Activated naive CD4-positive, alpha-beta T cell treated with anti-CD3 and anti-CD28 coated beads, Interleukin-2, amount 50 U/mL, for 72 hours (primary cell): Measurements from ENCODE around the gene ANAPC1. TPM values are rescaled to one million over a fixed set of nuclear protein-coding genes. Genes with fewer than 3 reads are reported as not detected.
"Not testable (repeated sequence)": the region's sequence is repeated elsewhere in the genome, so short reads cannot be mapped to it uniquely, and the experiment has no call there.

Experiments used
- ATAC-seq, 2 donors: fragments of 150-1000 bp; cut with Tn5 transposase; 2 replicates each; pipeline ENCODE4 v1.10.0; 2021; ENCODE audit warnings: mild to moderate bottlenecking in 2 of 2, moderate library complexity in 2 of 2
- DNase-seq, 2 donors: peaks; one replicate each; pipeline ENCODE4 v3.0.0; 2021 to 2022; ENCODE audit warnings: low spot score in 2 of 2
- H3K27ac Mint-ChIP-seq, 2 donors: one replicate each; pipeline ENCODE4 v1.8.0; 2022; ENCODE audit warnings: mild to moderate bottlenecking in 2 of 2, mixed read lengths in 2 of 2
- H3K36me3 Mint-ChIP-seq, 2 donors: one replicate each; pipeline ENCODE4 v1.8.0; 2022; ENCODE audit warnings: mixed read lengths in 2 of 2
- H3K9me3 Mint-ChIP-seq, 2 donors: one replicate each; pipeline ENCODE4 v1.8.0; 2022; ENCODE audit warnings: mixed read lengths in 2 of 2
- total RNA-seq, 2 donors: library from RNA; stranded (reverse); gene quantifications; one replicate each; pipeline ENCODE4 v1.2.3, GENCODE V29; 2022

The ANAPC1 gene
- total RNA-seq, 2 donors from 2014 or later: 70.2 to 136 TPM

DNA sequence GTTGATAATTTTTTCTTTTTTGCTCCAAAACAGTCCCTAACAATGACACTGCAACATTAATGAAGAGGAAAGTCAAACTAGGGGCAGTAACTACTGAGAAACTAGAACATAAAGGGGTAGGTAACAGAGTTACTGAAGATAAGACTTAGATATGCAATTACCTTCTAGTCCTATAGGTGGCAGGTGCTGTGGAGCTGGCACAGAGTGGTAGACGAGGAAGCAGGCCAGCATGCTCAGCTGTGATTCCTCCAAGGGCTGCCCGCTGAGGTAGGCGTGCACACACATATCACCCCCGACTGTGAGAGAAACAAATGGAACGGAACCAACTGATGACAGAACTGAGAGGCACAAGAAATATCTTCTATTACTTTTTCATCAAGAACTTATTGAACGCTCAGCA, 111.8 kb downstream of the ANAPC1 start:
- ATAC-seq: peak; percentile 56 to 76
- H3K27ac Mint-ChIP-seq, DNase-seq, H3K36me3 Mint-ChIP-seq, H3K9me3 Mint-ChIP-seq: not testable (repeated sequence)

GRCh38 chr2:111770916-111771658, 112.9 kb downstream of the ANAPC1 start:
- H3K27ac Mint-ChIP-seq, ATAC-seq, H3K36me3 Mint-ChIP-seq, DNase-seq, H3K9me3 Mint-ChIP-seq: not testable (repeated sequence)

- ATAC-seq, DNase-seq, H3K9me3 Mint-ChIP-seq, H3K27ac Mint-ChIP-seq: not testable (repeated sequence)
- H3K36me3 Mint-ChIP-seq: peaks cover 10 to 15% of the 10 kb centered on the region in 2 donors
These were observed 115.5 kb downstream of the ANAPC1 start for GRCh38 chr2:111768266-111769190.

DNA sequence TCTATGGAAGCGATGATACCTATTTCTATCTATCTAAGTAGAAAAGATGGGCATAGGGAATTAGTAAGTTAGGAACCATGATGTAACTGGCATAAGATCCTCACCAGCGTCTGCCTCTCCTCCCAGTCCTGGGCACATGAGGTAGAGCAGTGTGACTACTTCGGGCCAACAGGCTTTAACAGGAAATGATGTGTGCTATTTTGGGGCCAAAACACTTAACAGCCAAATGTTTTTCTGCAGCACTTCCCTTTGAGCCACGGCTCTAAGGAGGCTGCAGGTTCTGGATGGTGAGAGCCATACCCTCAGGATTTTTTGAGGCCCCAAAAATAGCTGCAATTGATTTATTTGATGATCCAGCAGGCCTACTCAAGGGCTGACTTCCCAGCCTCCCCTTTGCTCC, 116.9 kb downstream of the ANAPC1 start:
- not testable (repeated sequence) for H3K27ac Mint-ChIP-seq, DNase-seq, ATAC-seq, H3K9me3 Mint-ChIP-seq
- H3K36me3 Mint-ChIP-seq: peaks cover 10 to 20% of the 10 kb centered on the region in 2 donors

DNA sequence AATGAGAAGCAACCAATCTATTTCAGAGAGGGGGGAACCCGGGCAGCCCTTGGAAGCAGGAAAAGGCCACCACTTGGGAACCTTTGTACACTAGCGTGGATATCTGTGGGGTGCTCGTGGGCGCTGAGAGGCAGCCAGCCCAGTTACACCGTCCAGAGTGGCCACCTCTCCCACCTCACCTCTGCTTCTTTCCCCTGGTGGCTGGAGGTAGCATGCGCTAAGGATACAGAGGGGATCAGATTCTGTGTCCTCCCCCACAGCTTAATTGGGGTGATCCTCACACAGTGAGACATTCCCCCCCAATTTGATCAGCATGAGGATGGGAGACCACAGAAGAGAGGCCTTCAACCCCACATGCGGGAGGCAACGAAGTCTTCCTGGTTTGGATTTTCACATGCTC, 117.7 kb downstream of the ANAPC1 start:
- H3K36me3 Mint-ChIP-seq: peaks cover 10 to 20% of the 10 kb centered on the region in 2 donors
- not testable (repeated sequence) for H3K27ac Mint-ChIP-seq, ATAC-seq, H3K9me3 Mint-ChIP-seq, DNase-seq

DNA sequence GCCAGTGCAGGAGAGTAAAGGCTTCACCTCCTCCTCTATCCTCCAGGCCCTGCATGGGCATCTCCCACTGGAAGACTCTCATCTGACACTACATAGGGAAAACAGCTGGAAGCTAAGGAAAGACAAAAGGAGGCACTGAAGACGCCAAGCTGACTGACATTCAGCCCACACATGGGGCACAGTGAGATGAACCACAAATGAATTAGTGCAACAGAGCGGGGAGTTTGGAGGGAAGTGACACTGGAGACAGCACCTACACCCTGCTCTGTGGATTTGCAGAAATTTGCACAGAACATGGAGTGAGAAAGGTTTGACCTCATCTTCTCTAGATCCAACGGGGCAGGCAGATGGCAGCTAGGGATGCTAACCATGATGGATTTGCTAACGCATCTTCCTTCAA, 119.8 kb downstream of the ANAPC1 start:
- not testable (repeated sequence) for DNase-seq, H3K9me3 Mint-ChIP-seq, ATAC-seq, H3K27ac Mint-ChIP-seq
- peaks cover 5 to 14% of the 10 kb centered on the region in 2 donors for H3K36me3 Mint-ChIP-seq

GRCh38 chr2:111760697-111761284, 123.2 kb downstream of the ANAPC1 start:
- H3K36me3 Mint-ChIP-seq, H3K27ac Mint-ChIP-seq, DNase-seq, ATAC-seq, H3K9me3 Mint-ChIP-seq: not testable (repeated sequence)

- H3K9me3 Mint-ChIP-seq, H3K27ac Mint-ChIP-seq, DNase-seq, H3K36me3 Mint-ChIP-seq, ATAC-seq: not testable (repeated sequence)
These were observed 131.5 kb downstream of the ANAPC1 start for GRCh38 chr2:111752533-111752932.

GRCh38 chr2:111750641-111751040, 133.4 kb downstream of the ANAPC1 start:
- H3K9me3 Mint-ChIP-seq, H3K27ac Mint-ChIP-seq: not testable (repeated sequence)

DNA sequence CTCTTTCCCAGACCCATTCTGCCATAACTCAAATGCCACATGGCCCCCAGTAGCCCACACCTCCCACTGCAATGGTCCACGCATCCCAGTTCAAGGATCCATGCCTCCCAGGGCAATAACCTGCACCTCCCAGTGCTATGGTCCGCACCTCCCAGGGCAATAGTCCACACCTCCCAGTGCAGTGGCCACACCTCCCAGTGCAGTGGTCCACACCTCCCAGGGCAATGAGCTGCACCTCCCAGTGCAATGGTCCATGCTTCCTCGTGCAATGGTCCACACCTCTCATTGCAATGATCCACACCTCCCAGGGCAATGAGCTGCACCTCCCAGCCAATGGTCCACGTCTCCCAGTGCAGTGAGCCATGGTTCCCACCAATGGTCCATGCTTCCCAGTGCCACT, 135.6 kb downstream of the ANAPC1 start:
- DNase-seq, H3K36me3 Mint-ChIP-seq, ATAC-seq, H3K27ac Mint-ChIP-seq, H3K9me3 Mint-ChIP-seq: not testable (repeated sequence)

More at GRCh38 chr2:111750641-111751040, 133.4 kb downstream of the ANAPC1 start:
- not testable (repeated sequence) for DNase-seq, H3K36me3 Mint-ChIP-seq, ATAC-seq

DNA sequence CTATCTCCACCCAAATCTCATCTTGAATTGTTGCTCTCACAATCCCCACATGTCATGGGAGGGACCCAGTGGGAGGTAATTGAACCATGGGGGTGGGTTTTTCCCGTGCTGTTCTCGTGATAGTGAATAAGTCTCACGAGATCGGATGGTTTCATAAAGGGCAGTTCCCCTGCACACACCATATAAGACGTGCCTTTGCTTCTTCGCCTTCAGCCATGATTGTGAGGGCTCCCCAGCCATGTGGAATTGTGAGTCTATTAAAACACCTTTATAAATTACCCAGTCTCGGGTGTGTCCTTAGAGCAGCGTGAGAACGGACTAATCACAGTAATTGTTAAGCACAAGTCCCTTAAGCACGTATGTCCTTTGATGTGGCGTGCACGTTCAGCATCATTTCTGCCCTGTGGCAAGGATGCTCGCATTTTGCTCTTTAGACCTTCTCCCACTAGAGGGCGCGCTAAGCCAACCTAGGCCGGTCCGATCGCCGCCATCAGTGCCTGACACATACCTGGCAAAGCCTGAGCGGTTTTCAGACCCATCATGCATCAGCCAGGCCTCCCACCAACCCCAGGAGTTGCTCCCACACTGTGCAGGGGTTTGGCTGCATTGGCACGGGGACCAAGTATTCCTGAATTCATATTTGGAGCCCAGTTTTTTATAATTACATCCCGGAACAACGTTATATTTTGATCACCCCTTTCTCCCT, 136.4 kb downstream of the ANAPC1 start:
- DNase-seq: peak; percentile 87 to 93
- H3K36me3 Mint-ChIP-seq, H3K27ac Mint-ChIP-seq, H3K9me3 Mint-ChIP-seq: not testable (repeated sequence)
- peak; percentile 95 to 98 for ATAC-seq

- not testable (repeated sequence) for H3K36me3 Mint-ChIP-seq, ATAC-seq, H3K27ac Mint-ChIP-seq, DNase-seq, H3K9me3 Mint-ChIP-seq
These were observed 139.2 kb downstream of the ANAPC1 start for GRCh38 chr2:111744751-111745150.

- H3K36me3 Mint-ChIP-seq, H3K27ac Mint-ChIP-seq, DNase-seq, ATAC-seq, H3K9me3 Mint-ChIP-seq: not testable (repeated sequence)
These were observed 142.5 kb downstream of the ANAPC1 start for GRCh38 chr2:111741517-111741916.

DNA sequence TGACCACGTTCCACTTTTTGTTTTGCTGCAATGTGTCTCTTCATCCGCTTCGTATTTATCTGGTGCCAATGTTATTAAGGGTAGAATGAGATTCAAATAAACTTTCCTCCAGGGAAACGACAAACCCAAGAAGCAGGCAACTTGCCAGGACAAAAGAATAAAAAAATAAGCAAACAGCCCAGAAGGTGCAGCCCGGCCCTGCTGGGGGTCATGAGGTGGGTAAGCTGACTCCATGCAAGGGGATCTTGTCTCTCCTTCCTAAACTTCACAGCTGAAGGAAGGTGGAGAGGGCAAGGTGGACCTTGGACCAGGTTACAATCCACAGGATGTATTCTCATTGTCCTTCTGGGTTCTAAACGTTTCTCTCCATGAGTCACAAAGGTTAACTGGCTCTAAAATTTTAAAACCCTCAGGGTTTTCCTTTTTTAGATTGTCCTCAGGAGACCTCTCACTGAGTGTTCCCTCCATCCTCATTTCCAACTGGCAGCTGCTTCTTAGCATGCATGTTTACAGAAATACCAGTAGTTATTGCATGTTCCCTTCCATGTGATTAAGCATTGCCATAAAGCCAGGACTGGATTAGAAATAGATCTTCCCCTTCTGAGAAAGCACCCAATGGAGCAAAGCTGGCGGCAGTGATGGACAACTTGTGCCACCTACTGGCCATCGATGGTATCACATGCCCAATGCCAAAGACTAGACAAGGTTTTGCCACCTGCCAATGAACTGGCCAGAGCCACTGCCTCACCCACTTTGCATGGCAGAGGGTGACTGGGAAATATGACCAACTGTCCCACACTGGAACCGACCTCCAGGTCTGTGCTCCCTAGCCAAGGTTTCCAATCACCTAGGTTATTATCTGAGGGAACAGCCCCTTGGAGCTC, 147.9 kb downstream of the ANAPC1 start:
- not testable (repeated sequence) for DNase-seq, H3K36me3 Mint-ChIP-seq, H3K27ac Mint-ChIP-seq, H3K9me3 Mint-ChIP-seq
- peak; percentile 81 to 86 for ATAC-seq

GRCh38 chr2:111735420-111735819, 148.6 kb downstream of the ANAPC1 start:
- not testable (repeated sequence) for H3K9me3 Mint-ChIP-seq, H3K36me3 Mint-ChIP-seq, DNase-seq, H3K27ac Mint-ChIP-seq
- ATAC-seq: peak in 1 of 2 donors; percentile 33
